Thymus (tissue), 11 donors: ENCODE measurements around the gene CNKSR2. TPM values are rescaled to one million over a fixed set of nuclear protein-coding genes. Genes with fewer than 3 reads are reported as not detected.

ENCODE experiments used
- DNase-seq, 9 donors: peaks; one replicate each; pipeline ENCODE4 v3.0.0-alpha.2; 2013; ENCODE audit warnings: low spot score in 9 of 9, low read depth in 6 of 9, missing footprints in 1 of 9
- H3K27ac ChIP-seq, 2 donors: one replicate each; pipeline ENCODE4 v1.5.1; 2013; ENCODE audit warnings: control low read depth in 1 of 2, low read depth in 1 of 2, low read length in 1 of 2, mild to moderate bottlenecking in 1 of 2, moderate library complexity in 1 of 2
- H3K27me3 ChIP-seq, 2 donors: one replicate each; pipeline ENCODE4 v1.5.1; 2013; ENCODE audit warnings: low read length in 1 of 2; ENCODE audit not compliant: control insufficient read depth in 2 of 2, insufficient read depth in 1 of 2
- H3K36me3 ChIP-seq, 2 donors: one replicate each; pipeline ENCODE4 v1.5.1; 2013; ENCODE audit warnings: low read length in 1 of 2, mild to moderate bottlenecking in 1 of 2, moderate library complexity in 1 of 2; ENCODE audit not compliant: control insufficient read depth in 2 of 2, insufficient read depth in 2 of 2
- H3K4me1 ChIP-seq, 2 donors: one replicate each; pipeline ENCODE4 v1.5.1; 2013; ENCODE audit warnings: low read length in 2 of 2; ENCODE audit not compliant: control insufficient read depth in 2 of 2, insufficient read depth in 2 of 2
- H3K4me3 ChIP-seq, 2 donors: one replicate each; pipeline ENCODE4 v1.5.1; 2013; ENCODE audit warnings: low read length in 2 of 2, control low read depth in 1 of 2, mild to moderate bottlenecking in 1 of 2
- H3K9me3 ChIP-seq, 2 donors: one replicate each; pipeline ENCODE4 v1.5.1; 2013; ENCODE audit warnings: low read length in 1 of 2, mild to moderate bottlenecking in 1 of 2; ENCODE audit not compliant: control insufficient read depth in 2 of 2, insufficient read depth in 1 of 2
- WGBS: extraction: QIAGEN DNeasy Blood & Tissue Kit; methylation state at CpG from one replicate; pipeline ENCODE4 v1.1.7; 2013; 5-methylcytosine and 5-hydroxymethylcytosine counted together
- polyA plus RNA-seq: library from polyadenylated mRNA; stranded (reverse); fragments of 200-250 nt; gene quantifications from one replicate; pipeline ENCODE4 v1.2.3, GENCODE V29; 2013
- total RNA-seq: library from RNA; stranded (reverse); fragments of 120-200 nt; gene quantifications from one replicate; pipeline ENCODE4 v1.2.4, GENCODE V29; 2013
- donor health status: healthy.

The CNKSR2 gene
- total and polyA plus RNA-seq, 2 donors, result 2.1 to 3.4 TPM

DNA sequence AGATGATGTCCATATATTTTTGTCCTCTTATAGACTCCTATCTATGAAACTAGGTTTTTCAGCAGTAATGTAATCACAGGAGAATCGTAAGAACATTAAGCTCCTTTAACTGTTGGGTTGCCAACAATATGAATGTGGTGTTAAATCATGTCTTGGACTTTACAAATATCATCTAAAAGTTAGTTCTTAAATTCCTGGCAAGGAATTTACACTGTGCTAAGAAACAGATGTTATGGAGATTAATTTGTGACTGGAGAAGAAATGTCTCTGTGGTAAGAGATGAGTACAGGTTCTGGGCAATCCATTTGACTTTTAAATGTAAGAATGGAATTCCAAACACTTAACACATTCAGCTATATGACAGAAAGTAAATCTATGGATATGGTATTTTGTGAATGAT lies 34.6 kb downstream of the CNKSR2 start:
- Histone ChIP-seq H3K27me3 (no peaks in the 10 kb centered on the region), H3K4me1 (no peaks in the 10 kb centered on the region), H3K4me3 (no peak overlapping the region), H3K36me3 (no peaks in the 10 kb centered on the region), H3K9me3 (no peaks in the 10 kb centered on the region), H3K27ac (no peak overlapping the region)
- DNase-seq, result no peak
- 96% methylated on average over 1 of the region's 1 CpG for WGBS

GRCh38 chrX:21412029-21412428 lies 37.8 kb downstream of the CNKSR2 start:
- DNase-seq, result no peak
- H3K4me1 ChIP-seq, result no peaks in the 10 kb centered on the region
- H3K4me3 ChIP-seq, result no peak overlapping the region
- H3K36me3 ChIP-seq, result no peaks in the 10 kb centered on the region
- 80% methylated on average over 3 of the region's 3 CpGs for WGBS
- H3K27ac ChIP-seq, result no peak overlapping the region
- no peaks in the 10 kb centered on the region for H3K27me3 ChIP-seq
- H3K9me3 ChIP-seq, result no peaks in the 10 kb centered on the region

DNA sequence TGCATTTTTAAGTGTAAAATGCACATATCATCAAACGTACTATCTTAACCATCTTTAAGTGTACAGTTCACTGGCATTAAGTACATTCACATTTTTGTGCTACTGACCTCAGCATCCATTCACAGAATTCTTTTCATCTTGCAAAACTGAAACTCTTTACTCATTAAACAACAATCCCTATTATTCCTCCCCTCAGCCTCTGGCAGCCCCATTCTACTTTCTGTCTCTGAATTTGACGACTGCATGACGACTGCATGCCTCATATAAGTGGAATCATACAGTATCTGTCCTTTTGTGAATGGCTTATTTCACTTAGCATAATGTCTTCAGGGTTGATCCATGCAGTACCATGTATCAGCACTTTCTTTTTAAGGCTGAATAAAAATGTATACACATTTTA lies 38.7 kb downstream of the CNKSR2 start:
- 98% methylated on average over 3 of the region's 3 CpGs for WGBS

DNA sequence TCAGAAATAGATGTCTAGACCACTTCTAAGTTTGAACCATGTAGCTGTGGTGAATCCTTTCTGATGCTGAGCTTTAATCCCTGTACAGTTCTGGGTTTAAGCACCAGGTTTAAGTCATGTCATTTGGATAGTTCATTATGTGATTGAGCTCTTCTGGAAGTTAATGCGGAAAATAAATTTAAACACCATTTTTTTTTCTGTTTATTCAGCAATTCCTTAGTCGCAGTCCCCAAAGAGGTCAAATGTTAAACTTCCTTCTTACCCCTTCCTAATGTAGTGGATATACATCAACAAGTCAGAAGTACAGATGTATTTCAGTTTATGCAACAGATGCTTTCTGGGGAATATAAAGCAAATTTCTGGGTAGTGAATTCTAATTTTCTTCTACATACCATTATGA lies 52.9 kb downstream of the CNKSR2 start:
- 100% methylated on average over 2 of the region's 2 CpGs for WGBS
- no peaks in the 10 kb centered on the region for H3K9me3 ChIP-seq
- no peak overlapping the region for H3K27ac ChIP-seq
- H3K27me3 ChIP-seq, result no peaks in the 10 kb centered on the region
- no peaks in the 10 kb centered on the region for H3K4me1 ChIP-seq
- no peaks in the 10 kb centered on the region for H3K36me3 ChIP-seq
- H3K4me3 ChIP-seq, result no peak overlapping the region
- no peak for DNase-seq

More for the DNA sequence above, 38.7 kb downstream of the CNKSR2 start:
- Histone ChIP-seq H3K36me3 (no peaks in the 10 kb centered on the region), H3K4me1 (no peaks in the 10 kb centered on the region), H3K9me3 (no peaks in the 10 kb centered on the region), H3K27ac (no peak overlapping the region), H3K4me3 (no peak overlapping the region), H3K27me3 (no peaks in the 10 kb centered on the region)
- no peak for DNase-seq

- Histone ChIP-seq H3K4me3 (no peak overlapping the region), H3K27me3 (no peaks in the 10 kb centered on the region), H3K27ac (no peak overlapping the region), H3K36me3 (no peaks in the 10 kb centered on the region), H3K9me3 (no peaks in the 10 kb centered on the region), H3K4me1 (no peaks in the 10 kb centered on the region)
- WGBS, result 100% methylated on average over 1 of the region's 1 CpG
- no peak for DNase-seq
Measured at GRCh38 chrX:21437036-21437435, 62.8 kb downstream of the CNKSR2 start.

DNA sequence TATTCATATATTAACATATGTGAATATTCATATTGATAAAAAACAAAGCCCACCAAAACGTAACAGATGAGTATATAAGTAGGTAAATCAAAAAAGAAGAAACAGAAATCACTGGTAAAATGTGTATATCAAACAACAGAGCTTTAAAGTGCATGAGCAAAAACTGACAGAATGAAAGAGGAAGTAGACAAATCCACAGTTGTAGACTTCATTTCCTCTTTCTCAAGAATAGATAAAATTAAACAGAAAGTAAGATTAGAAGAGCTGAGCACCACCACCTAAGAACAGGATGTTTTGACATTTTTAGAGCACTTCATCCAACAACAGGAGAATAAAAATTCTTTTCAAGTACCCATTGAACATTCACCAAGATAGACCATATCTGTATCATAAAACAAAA lies 64.6 kb downstream of the CNKSR2 start:
- Histone ChIP-seq H3K4me1 (no peaks in the 10 kb centered on the region), H3K36me3 (no peaks in the 10 kb centered on the region), H3K4me3 (no peak overlapping the region), H3K27me3 (no peaks in the 10 kb centered on the region), H3K27ac (peak overlapping the region in 1 of 2 donors; percentile 82), H3K9me3 (no peaks in the 10 kb centered on the region)
- DNase-seq, result peak in 6 of 9 donors; percentile 10 to 57 (median 22)
- 4% methylated on average over 1 of the region's 1 CpG for WGBS

DNA sequence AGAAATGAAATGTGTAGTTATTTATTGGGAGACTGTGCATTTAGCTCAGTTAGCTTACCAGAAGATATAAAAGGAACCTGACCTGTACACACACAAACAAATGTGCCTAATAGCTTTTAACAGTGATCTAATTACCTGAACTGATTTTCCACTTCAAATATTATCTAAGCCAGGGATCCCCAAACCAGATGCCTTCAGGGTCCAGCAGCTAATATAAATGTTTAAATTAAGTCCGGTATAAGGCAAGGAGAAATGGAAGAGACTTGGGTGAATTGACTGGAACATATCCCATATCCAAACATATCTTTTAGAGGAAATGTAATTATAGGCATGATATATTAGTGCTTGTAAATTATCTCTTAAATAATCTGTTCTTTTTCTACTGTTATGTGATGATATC lies 66.7 kb downstream of the CNKSR2 start:
- WGBS, result 97% methylated on average over 1 of the region's 1 CpG
- Histone ChIP-seq H3K4me1 (no peaks in the 10 kb centered on the region), H3K36me3 (no peaks in the 10 kb centered on the region), H3K27ac (no peak overlapping the region), H3K4me3 (no peak overlapping the region), H3K9me3 (no peaks in the 10 kb centered on the region), H3K27me3 (no peaks in the 10 kb centered on the region)
- no peak for DNase-seq

- H3K36me3 ChIP-seq, result no peaks in the 10 kb centered on the region
- no peak overlapping the region for H3K4me3 ChIP-seq
- no peaks in the 10 kb centered on the region for H3K9me3 ChIP-seq
- H3K4me1 ChIP-seq, result no peaks in the 10 kb centered on the region
- no peaks in the 10 kb centered on the region for H3K27me3 ChIP-seq
- no peak overlapping the region for H3K27ac ChIP-seq
- DNase-seq, result no peak
Measured at GRCh38 chrX:21457718-21458117, 83.5 kb downstream of the CNKSR2 start.

DNA sequence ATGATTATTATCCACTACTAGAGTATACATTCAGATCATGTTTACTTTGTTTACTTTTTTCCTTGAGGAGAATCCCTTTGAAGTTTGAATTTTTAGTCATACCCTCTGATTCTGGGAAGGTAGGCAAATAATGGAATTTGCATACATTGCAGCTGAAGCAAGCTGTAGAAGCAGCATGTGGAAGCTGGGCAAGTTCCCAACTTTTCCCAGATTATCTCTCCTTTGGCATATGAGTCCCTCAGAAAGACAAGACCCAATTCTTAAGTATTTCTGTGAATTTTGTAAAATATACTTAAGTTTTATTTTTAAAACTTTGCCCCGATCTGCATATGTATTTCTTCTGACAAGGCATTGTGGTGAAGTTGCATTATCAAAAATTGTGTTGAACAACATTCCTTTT lies 94.9 kb downstream of the CNKSR2 start:
- DNase-seq, result no peak
- Histone ChIP-seq H3K4me3 (no peak overlapping the region), H3K4me1 (no peaks in the 10 kb centered on the region), H3K27me3 (no peaks in the 10 kb centered on the region), H3K27ac (no peak overlapping the region), H3K36me3 (no peaks in the 10 kb centered on the region), H3K9me3 (no peaks in the 10 kb centered on the region)
- 98% methylated on average over 1 of the region's 1 CpG for WGBS

- Histone ChIP-seq H3K9me3 (no peaks in the 10 kb centered on the region), H3K36me3 (no peaks in the 10 kb centered on the region), H3K27me3 (no peaks in the 10 kb centered on the region), H3K27ac (no peak overlapping the region), H3K4me3 (no peak overlapping the region), H3K4me1 (no peaks in the 10 kb centered on the region)
- WGBS, result 98% methylated on average over 2 of the region's 2 CpGs
- no peak for DNase-seq
Measured at GRCh38 chrX:21476909-21477308, 102.7 kb downstream of the CNKSR2 start.
